Transverse colon (tissue), 4 donors: ENCODE data around the gene EMP3. TPM values are rescaled to one million over a fixed set of nuclear protein-coding genes. Genes with fewer than 3 reads are reported as not detected.
"Not testable (repeated sequence)": the region's sequence is repeated elsewhere in the genome, so short reads cannot be mapped to it uniquely, and the experiment has no call there.

ENCODE experiments used
- DNase-seq: peaks from one replicate; pipeline ENCODE4 v3.0.0-alpha.2; 2019
- H3K27ac ChIP-seq, 4 donors: fragments of 200-600 bp; sonication (generic); 2 replicates each; pipeline ENCODE4 v1.5.1; 2016 to 2018; ENCODE audit warnings: inconsistent platforms in 4 of 4
- H3K27me3 ChIP-seq: fragments of 200-600 bp; sonication (generic); 2 replicates; pipeline ENCODE4 v1.5.1; 2017; ENCODE audit warnings: inconsistent platforms
- H3K36me3 ChIP-seq, 4 donors: fragments of 200-600 bp; sonication (generic); 2 replicates each; pipeline ENCODE4 v1.5.1; 2017 to 2019; ENCODE audit warnings: inconsistent platforms in 4 of 4
- H3K4me1 ChIP-seq, 4 donors: fragments of 200-600 bp; sonication (generic); 2 replicates each; pipeline ENCODE4 v1.5.1; 2017 to 2020; ENCODE audit warnings: inconsistent platforms in 4 of 4
- H3K4me3 ChIP-seq, 4 donors: fragments of 200-600 bp; sonication (generic); 1 replicate in 1 of 4; 2 replicates in 3 of 4; pipeline versions ENCODE4 v1.5.1 to v1.6.1; 2017 to 2019; ENCODE audit warnings: inconsistent platforms in 4 of 4
- H3K9me3 ChIP-seq, 2 donors: fragments of 200-600 bp; sonication (generic); 2 replicates each; pipeline ENCODE4 v1.5.1; 2017 to 2019; ENCODE audit warnings: inconsistent platforms in 2 of 2
- EP300 ChIP-seq: sonication (generic); formaldehyde crosslinking; IDR thresholded peaks from one replicate; pipeline ENCODE4 v1.6.1; 2017; ENCODE audit warnings: antibody characterized with exemption, low read depth
- POLR2A ChIP-seq: fragments of 450-650 bp; IDR thresholded peaks from one replicate; pipeline ENCODE4 v1.6.1; 2016; ENCODE audit warnings: antibody characterized with exemption, mild to moderate bottlenecking, moderate library complexity
- POLR2AphosphoS5 ChIP-seq, 3 donors: sonication (generic); formaldehyde crosslinking; IDR thresholded peaks; one replicate each; pipeline ENCODE4 v1.6.1; 2016; ENCODE audit warnings: antibody characterized with exemption in 3 of 3
- WGBS, 2 donors: methylation state at CpG; one replicate each; pipeline ENCODE4 v1.1.5; 2018; ENCODE audit warnings: low coverage in 1 of 2; 5-methylcytosine and 5-hydroxymethylcytosine counted together
- in situ Hi-C, 4 donors: fragments of 200-750 bp; cut with MboI; loops; one replicate each; pipeline versions ENCODE4 v1.15.0 to v1.15.1; 2017; ENCODE audit warnings: low sequenced_read_pairs in 3 of 4, low pct_ligation_motif_present in 1 of 4, low pct_unique_long_range_greater_than_20kb in 1 of 4
- intact Hi-C: fragments of 100-400 bp; cut with DNase I; formaldehyde crosslinking; loops from one replicate; pipeline ENCODE4 v1.15.1; 2023; ENCODE audit warnings: low total_unique reads
- total RNA-seq, 4 donors: library from RNA; depleted of rRNA; stranded (reverse); fragments of >200 nt; gene quantifications; one replicate each; pipeline ENCODE4 v1.1.0, GENCODE V29; 2016
- TF ChIP-seq, protein P1 (sequence below), 5 experiments: fragments of 200-600 bp in 3 of 5; fragments of 450-650 bp in 2 of 5; sonication (generic) in 3 of 5; IDR thresholded peaks; 1 replicate in 2 of 5; 2 replicates in 3 of 5; pipeline ENCODE4 v1.5.1; 2016 to 2017; ENCODE audit warnings: antibody characterized with exemption in 5 of 5, inconsistent platforms in 3 of 5, mild to moderate bottlenecking in 2 of 5, moderate library complexity in 1 of 5

Gene EMP3
- total RNA-seq, 4 donors from 2014 or later, result 5.2 to 14.3 (median 12.0) TPM

DNA sequence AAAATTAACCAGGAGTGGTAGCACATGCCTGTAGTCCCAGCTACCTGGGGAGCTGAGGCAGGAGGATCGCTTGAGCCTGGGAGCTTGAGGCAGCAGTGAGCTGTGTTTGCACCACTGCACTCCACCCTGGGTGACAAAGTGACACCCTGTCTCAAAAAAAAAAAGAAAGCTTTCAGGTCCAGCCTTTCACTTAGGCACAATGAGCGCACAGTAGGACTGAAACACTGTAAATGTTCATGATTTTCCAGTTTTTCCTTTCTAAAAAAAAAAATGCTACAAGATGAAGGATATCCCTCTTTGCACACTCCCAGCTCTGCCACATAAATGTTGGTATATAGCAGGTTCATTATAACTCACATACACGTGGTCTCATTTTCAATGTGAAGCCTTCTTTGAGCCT lies 37.6 kb upstream of the EMP3 start:
- H3K9me3 ChIP-seq, result peaks cover 0 to 12% of the 10 kb centered on the region in 2 donors
- no peak overlapping the region for H3K27ac ChIP-seq
- no peaks in the 10 kb centered on the region for H3K36me3 ChIP-seq
- peaks cover 9% of the 10 kb centered on the region for H3K27me3 ChIP-seq
- intact Hi-C loops, result no loop called here
- peaks cover 4 to 9% (median 8%) of the 10 kb centered on the region in 4 donors for H3K4me1 ChIP-seq
- TF ChIP-seq POLR2A (no peak), EP300 (no peak), POLR2AphosphoS5 (IDR thresholded peaks at IDR 0.05) (no peak)
- TF ChIP-seq, protein P1, sequence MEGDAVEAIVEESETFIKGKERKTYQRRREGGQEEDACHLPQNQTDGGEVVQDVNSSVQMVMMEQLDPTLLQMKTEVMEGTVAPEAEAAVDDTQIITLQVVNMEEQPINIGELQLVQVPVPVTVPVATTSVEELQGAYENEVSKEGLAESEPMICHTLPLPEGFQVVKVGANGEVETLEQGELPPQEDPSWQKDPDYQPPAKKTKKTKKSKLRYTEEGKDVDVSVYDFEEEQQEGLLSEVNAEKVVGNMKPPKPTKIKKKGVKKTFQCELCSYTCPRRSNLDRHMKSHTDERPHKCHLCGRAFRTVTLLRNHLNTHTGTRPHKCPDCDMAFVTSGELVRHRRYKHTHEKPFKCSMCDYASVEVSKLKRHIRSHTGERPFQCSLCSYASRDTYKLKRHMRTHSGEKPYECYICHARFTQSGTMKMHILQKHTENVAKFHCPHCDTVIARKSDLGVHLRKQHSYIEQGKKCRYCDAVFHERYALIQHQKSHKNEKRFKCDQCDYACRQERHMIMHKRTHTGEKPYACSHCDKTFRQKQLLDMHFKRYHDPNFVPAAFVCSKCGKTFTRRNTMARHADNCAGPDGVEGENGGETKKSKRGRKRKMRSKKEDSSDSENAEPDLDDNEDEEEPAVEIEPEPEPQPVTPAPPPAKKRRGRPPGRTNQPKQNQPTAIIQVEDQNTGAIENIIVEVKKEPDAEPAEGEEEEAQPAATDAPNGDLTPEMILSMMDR (IDR thresholded peaks at IDR 0.05), result no peak
- in situ Hi-C loops, result loop anchor here in 2 of 4 donors (25.0 kb wide), 1 partner anchor 325 kb away; no protein-coding TSS in a partner anchor
- DNase-seq, result no peak
- 85 to 90% methylated on average over 3 of the region's 3 CpGs for WGBS, 2 donors
- H3K4me3 ChIP-seq, result no peak overlapping the region

DNA sequence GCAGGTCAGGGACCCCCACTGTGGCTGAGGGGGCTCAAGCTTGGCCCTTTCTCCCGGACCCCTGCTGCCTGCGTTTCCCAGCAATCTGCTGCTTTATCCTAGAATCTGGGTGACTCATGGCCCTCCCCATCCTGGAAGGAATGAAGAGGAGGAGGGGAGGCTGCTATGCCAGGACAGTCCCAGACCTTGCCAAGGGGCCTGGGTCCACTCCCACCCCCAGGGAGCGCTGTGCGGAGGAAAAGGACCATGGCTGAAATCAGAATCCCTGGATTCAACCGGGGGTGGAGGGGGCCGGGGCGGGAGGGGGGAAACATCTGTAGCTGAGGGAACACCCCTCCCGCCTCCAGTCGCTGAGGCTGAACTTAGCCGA lies 35.0 kb upstream of the EMP3 start:
- no peak for DNase-seq
- 23% methylated on average over 10 of the region's 10 CpGs; no CpG with 5 or more reads in 1 of the 2 donors for WGBS, 2 donors
- intact Hi-C loops, result no loop called here
- no peak overlapping the region for H3K27ac ChIP-seq
- peaks cover 0 to 5% of the 10 kb centered on the region in 2 donors for H3K9me3 ChIP-seq
- H3K36me3 ChIP-seq, result no peaks in the 10 kb centered on the region
- H3K27me3 ChIP-seq, result peaks cover 23% of the 10 kb centered on the region
- H3K4me1 ChIP-seq, result peaks cover 4 to 9% (median 8%) of the 10 kb centered on the region in 4 donors
- in situ Hi-C loops, result loop anchor here in 2 of 4 donors (25.0 kb wide), 1 partner anchor 328 kb away; no protein-coding TSS in a partner anchor
- TF ChIP-seq, protein P1 (IDR thresholded peaks at IDR 0.05), result no peak
- TF ChIP-seq POLR2A, result no peak
- TF ChIP-seq POLR2AphosphoS5 (IDR thresholded peaks at IDR 0.05), result no peak
- TF ChIP-seq EP300, result no peak
- H3K4me3 ChIP-seq, result peak overlapping the region in 1 of 4 donors; percentile 40

DNA sequence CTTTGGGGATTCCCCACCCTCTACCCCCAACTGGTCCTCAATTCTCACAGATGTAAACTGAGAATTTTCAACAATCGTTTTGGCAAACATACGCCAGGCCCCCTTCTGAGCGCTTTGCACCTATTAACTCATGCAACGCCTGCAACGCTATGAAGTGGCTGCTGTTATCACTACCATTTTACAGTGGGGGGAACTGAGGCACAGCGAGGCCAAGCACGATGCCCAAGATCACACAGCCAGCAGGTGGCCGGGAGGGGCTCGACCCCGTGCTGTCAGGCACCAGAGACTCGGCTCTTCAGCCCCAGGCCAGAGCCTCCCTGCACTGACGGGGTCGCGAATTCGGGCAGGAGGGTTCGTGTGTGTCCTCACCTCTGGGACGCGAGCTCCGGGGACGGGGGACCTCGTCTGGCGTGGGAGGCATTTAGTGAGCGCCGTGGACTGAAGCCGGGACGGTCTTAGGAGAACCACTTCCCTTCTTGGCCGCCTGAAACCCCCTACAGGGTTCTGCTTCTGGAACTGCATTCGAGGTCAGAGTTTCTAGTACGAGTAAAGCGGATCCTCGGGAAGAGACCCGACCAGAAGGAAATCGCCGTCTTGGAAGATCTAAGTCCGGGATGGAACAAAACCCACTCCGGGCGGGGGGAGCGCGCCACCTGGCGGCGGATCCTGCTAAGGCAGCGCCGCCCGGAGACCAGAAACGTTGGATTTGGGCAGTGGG lies 34.4 kb upstream of the EMP3 start:
- Histone ChIP-seq H3K27ac (no peak overlapping the region), H3K27me3 (peaks cover 25% of the 10 kb centered on the region), H3K9me3 (peaks cover 0 to 5% of the 10 kb centered on the region in 2 donors), H3K4me1 (peaks cover 4 to 9% (median 8%) of the 10 kb centered on the region in 4 donors), H3K4me3 (peak overlapping the region in 3 of 4 donors; percentile 22 to 40 (median 34)), H3K36me3 (no peaks in the 10 kb centered on the region)
- WGBS, 2 donors, result 0 to 2% methylated on average over 4 to 36 of the region's 45 CpGs
- in situ Hi-C loops, result loop anchor here in 2 of 4 donors (25.0 kb wide), 1 partner anchor 329 kb away; no protein-coding TSS in a partner anchor
- no peak for TF ChIP-seq POLR2A
- TF ChIP-seq POLR2AphosphoS5 (IDR thresholded peaks at IDR 0.05), result no peak
- TF ChIP-seq, protein P1 (IDR thresholded peaks at IDR 0.05), result peak; percentile 93 to 99 (median 98)
- intact Hi-C loops, result no loop called here
- peak; percentile 75 for DNase-seq

DNA sequence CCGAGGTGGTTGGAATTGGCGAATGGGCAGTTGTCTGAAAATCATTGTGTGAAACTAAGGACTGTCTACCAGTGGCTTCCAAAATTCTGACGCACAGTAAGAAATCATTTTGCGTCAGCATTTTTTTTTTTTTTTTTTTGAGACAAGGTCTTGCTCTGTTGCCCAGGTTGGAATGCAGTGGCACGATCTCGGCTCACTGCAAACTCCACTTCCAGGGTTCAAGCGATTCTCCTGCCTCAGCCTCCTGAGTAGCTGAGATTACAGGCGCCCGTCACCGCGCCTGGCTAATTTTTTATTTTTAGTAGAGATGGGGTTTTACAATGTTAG lies 33.9 kb upstream of the EMP3 start:
- intact Hi-C loops, result not testable (repeated sequence)
- H3K4me3 ChIP-seq, result peak overlapping the region in 2 of 4 donors; percentile 34 to 40
- WGBS, 2 donors, result 38% methylated on average over 11 of the region's 11 CpGs; no CpG with 5 or more reads in 1 of the 2 donors

More for the DNA sequence above, 33.9 kb upstream of the EMP3 start:
- H3K4me1 ChIP-seq, H3K9me3 ChIP-seq, H3K36me3 ChIP-seq, H3K27ac ChIP-seq, DNase-seq: not testable (repeated sequence)
- H3K27me3 ChIP-seq, result peaks cover 25% of the 10 kb centered on the region
- in situ Hi-C loops, result loop anchor here in 2 of 4 donors (25.0 kb wide), 1 partner anchor 329 kb away; no protein-coding TSS in a partner anchor
